PC-9 (cell line): ENCODE results near the gene PRDM7. TPM values are rescaled to one million over a fixed set of nuclear protein-coding genes. Genes with fewer than 3 reads are reported as not detected.
"Not testable (repeated sequence)": the region's sequence is repeated elsewhere in the genome, so short reads cannot be mapped to it uniquely, and the experiment has no call there.

Source experiments
- BruUV-seq: library from RNA; stranded (reverse); fragments of 400-500 nt; replicated peaks from 2 replicates; lab custom pipeline; 2021; lab: Mats Ljungman, UMichigan
- CTCF ChIA-PET: fragments of 300-600 bp; sonication (Branson Sonifier 250); formaldehyde crosslinking; loops from one replicate; lab custom pipeline; 2022; ENCODE audit warnings: antibody characterized with exemption; lab: Charles Lee
- POLR2A ChIA-PET: fragments of 300-600 bp; sonication (Branson Sonifier 250); formaldehyde crosslinking; loops from one replicate; lab custom pipeline; 2022; ENCODE audit warnings: antibody characterized with exemption; ENCODE audit not compliant: unreplicated experiment; lab: Charles Lee
- DNase-seq, 2 experiments: peaks; one replicate each; pipeline versions ENCODE4 v3.0.0 to v3.0.0-alpha.2; 2015 to 2022; ENCODE audit warnings: mixed read lengths in 1 of 2
- H2AFZ ChIP-seq: fragments of 200-600 bp; sonication (generic); 2 replicates; pipeline ENCODE4 v1.8.1; 2017; ENCODE audit warnings: antibody characterized with exemption
- H3F3A ChIP-seq: fragments of 200-600 bp; sonication (generic); 2 replicates; pipeline ENCODE4 v1.8.1; 2017; ENCODE audit warnings: antibody characterized with exemption, mild to moderate bottlenecking, low read depth; ENCODE audit not compliant: insufficient read depth
- H3K27ac ChIP-seq: fragments of 200-600 bp; sonication (generic); 2 replicates; pipeline ENCODE4 v1.6.1; 2016; ENCODE audit warnings: mixed run types
- H3K27me3 ChIP-seq: fragments of 200-600 bp; sonication (generic); 2 replicates; pipeline ENCODE4 v1.6.1; 2016; ENCODE audit warnings: low read depth, mixed run types; ENCODE audit not compliant: insufficient read depth
- H3K36me3 ChIP-seq: fragments of 200-600 bp; sonication (generic); 2 replicates; pipeline ENCODE4 v1.6.1; 2016; ENCODE audit warnings: low read depth, mixed run types
- H3K4me1 ChIP-seq: fragments of 200-600 bp; sonication (generic); replicated peaks from 2 replicates; pipeline ENCODE4 v1.6.1; 2016; ENCODE audit warnings: mixed run types; ENCODE audit not compliant: insufficient read depth
- H3K4me2 ChIP-seq: fragments of 200-600 bp; sonication (generic); 2 replicates; pipeline ENCODE4 v1.6.1; 2017; ENCODE audit warnings: mixed run types
- H3K4me3 ChIP-seq: fragments of 200-600 bp; sonication (generic); 2 replicates; pipeline ENCODE4 v1.6.1; 2016; ENCODE audit warnings: mixed run types
- H3K79me2 ChIP-seq: fragments of 200-600 bp; sonication (generic); 2 replicates; pipeline ENCODE4 v1.6.1; 2017; ENCODE audit warnings: low read depth, mixed run types
- H3K9me2 ChIP-seq: fragments of 200-600 bp; sonication (generic); 2 replicates; pipeline ENCODE4 v1.8.1; 2017; ENCODE audit warnings: mild to moderate bottlenecking; ENCODE audit not compliant: insufficient read depth
- H3K9me3 ChIP-seq: fragments of 200-600 bp; sonication (generic); 2 replicates; pipeline ENCODE4 v1.8.1; 2016; ENCODE audit warnings: low read depth; ENCODE audit not compliant: insufficient read depth
- H4K20me1 ChIP-seq: fragments of 200-600 bp; sonication (generic); 2 replicates; pipeline ENCODE4 v1.8.1; 2017; ENCODE audit not compliant: insufficient read depth
- EZH2 ChIP-seq: fragments of 200-600 bp; sonication (generic); IDR thresholded peaks from 2 replicates; pipeline ENCODE4 v1.8.0; 2017; ENCODE audit warnings: antibody characterized with exemption, low read depth
- intact Hi-C: fragments of 100-400 bp; cut with micrococcal nuclease; formaldehyde crosslinking; loops from one replicate; pipeline ENCODE4 v1.10.0; 2022; ENCODE audit not compliant: unreplicated experiment
- total RNA-seq: library from RNA; stranded (reverse); gene quantifications from 2 replicates; pipeline ENCODE4 v1.2.3, GENCODE V29; 2021
- TF ChIP-seq, protein P1 (sequence below): fragments of 200-600 bp; sonication (generic); conservative IDR thresholded peaks from 2 replicates; pipeline ENCODE4 v1.6.1; 2017; ENCODE audit warnings: mixed run types, antibody characterized with exemption, mild to moderate bottlenecking, moderate library complexity

PRDM7 gene
- total RNA-seq, 1 experiment from 2014 or later = not detected

GRCh38 chr16:90008708-90009145, 68.4 kb downstream of the PRDM7 start:
- Histone ChIP-seq H3K4me3 (no peak overlapping the region), H4K20me1 (no peaks in the 10 kb centered on the region), H3K36me3 (no peaks in the 10 kb centered on the region), H3F3A (peaks cover 4% of the 10 kb centered on the region; the same call in 1 of the 2 replicates), H3K9me3 (no peaks in the 10 kb centered on the region), H3K27me3 (no peaks in the 10 kb centered on the region), H3K27ac (no peak overlapping the region), H3K79me2 (no peaks in the 10 kb centered on the region), H2AFZ (no peak overlapping the region), H3K4me1 (no peaks in the 10 kb centered on the region), H3K4me2 (no peak overlapping the region), H3K9me2 (no peaks in the 10 kb centered on the region)
- TF ChIP-seq EZH2 = no peak
- TF ChIP-seq, protein P1, sequence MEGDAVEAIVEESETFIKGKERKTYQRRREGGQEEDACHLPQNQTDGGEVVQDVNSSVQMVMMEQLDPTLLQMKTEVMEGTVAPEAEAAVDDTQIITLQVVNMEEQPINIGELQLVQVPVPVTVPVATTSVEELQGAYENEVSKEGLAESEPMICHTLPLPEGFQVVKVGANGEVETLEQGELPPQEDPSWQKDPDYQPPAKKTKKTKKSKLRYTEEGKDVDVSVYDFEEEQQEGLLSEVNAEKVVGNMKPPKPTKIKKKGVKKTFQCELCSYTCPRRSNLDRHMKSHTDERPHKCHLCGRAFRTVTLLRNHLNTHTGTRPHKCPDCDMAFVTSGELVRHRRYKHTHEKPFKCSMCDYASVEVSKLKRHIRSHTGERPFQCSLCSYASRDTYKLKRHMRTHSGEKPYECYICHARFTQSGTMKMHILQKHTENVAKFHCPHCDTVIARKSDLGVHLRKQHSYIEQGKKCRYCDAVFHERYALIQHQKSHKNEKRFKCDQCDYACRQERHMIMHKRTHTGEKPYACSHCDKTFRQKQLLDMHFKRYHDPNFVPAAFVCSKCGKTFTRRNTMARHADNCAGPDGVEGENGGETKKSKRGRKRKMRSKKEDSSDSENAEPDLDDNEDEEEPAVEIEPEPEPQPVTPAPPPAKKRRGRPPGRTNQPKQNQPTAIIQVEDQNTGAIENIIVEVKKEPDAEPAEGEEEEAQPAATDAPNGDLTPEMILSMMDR = no peak
- ChIA-PET CTCF (no interaction called here), POLR2A (no interaction called here)
- DNase-seq = no peak
- intact Hi-C loops = no loop called here
- BruUV-seq = no TSS peak

GRCh38 chr16:90007635-90008234, 69.4 kb downstream of the PRDM7 start:
- intact Hi-C loops, H2AFZ ChIP-seq, H3F3A ChIP-seq, CTCF ChIA-PET, H3K79me2 ChIP-seq, H3K27me3 ChIP-seq, H3K4me3 ChIP-seq, BruUV-seq, DNase-seq, H3K4me1 ChIP-seq, H4K20me1 ChIP-seq, H3K27ac ChIP-seq, H3K9me2 ChIP-seq, H3K4me2 ChIP-seq, H3K36me3 ChIP-seq, H3K9me3 ChIP-seq: not testable (repeated sequence)
- POLR2A ChIA-PET = interaction anchor here (0.5 kb wide), 1 partner anchor 297 kb away, joined by 3 read pairs; no protein-coding TSS in a partner anchor

GRCh38 chr16:90007015-90007414, 70.1 kb downstream of the PRDM7 start:
- no peak overlapping the region for H3K4me3 ChIP-seq
- H3K27me3 ChIP-seq = no peaks in the 10 kb centered on the region
- TF ChIP-seq, protein P1 = no peak
- no peak for TF ChIP-seq EZH2
- no peak overlapping the region for H2AFZ ChIP-seq
- BruUV-seq = no TSS peak
- ChIA-PET CTCF (no interaction called here), POLR2A (no interaction called here)
- H3K9me2 ChIP-seq = no peaks in the 10 kb centered on the region
- no peaks in the 10 kb centered on the region for H3K9me3 ChIP-seq
- H3K27ac ChIP-seq = no peak overlapping the region
- peaks cover 4% of the 10 kb centered on the region; the same call in 1 of the 2 replicates for H3F3A ChIP-seq
- H4K20me1 ChIP-seq = no peaks in the 10 kb centered on the region
- no peaks in the 10 kb centered on the region for H3K4me1 ChIP-seq
- no peaks in the 10 kb centered on the region for H3K36me3 ChIP-seq
- intact Hi-C loops = no loop called here
- H3K79me2 ChIP-seq = no peaks in the 10 kb centered on the region
- DNase-seq = no peak
- no peak overlapping the region for H3K4me2 ChIP-seq

Other genes starting within 250 kb of the PRDM7 start
- 34.5 and 48.6 TPM in 2 replicates for gene SPIRE2, start 248.9 kb downstream of the PRDM7 start, total RNA-seq
- gene TCF25, start 203.7 kb downstream of the PRDM7 start, total RNA-seq = 298 and 347 TPM in 2 replicates
- gene MC1R, start 158.5 kb downstream of the PRDM7 start, total RNA-seq = 34.3 and 45.2 TPM in 2 replicates
- gene TUBB3, start 154.0 kb downstream of the PRDM7 start, total RNA-seq = 79.6 and 105 TPM in 2 replicates
- gene DEF8, start 128.6 kb downstream of the PRDM7 start, total RNA-seq = 59.6 and 66.9 TPM in 2 replicates
- 32.4 and 35.8 TPM in 2 replicates for gene DBNDD1, start 57.9 kb downstream of the PRDM7 start, total RNA-seq